ENCODE measurements around the gene DEFB112. TPM values are rescaled to one million over a fixed set of nuclear protein-coding genes. Genes with fewer than 3 reads are reported as not detected.

Gene DEFB112
- not detected for total RNA-seq

- FAIRE-seq = no peak
These were observed at the start of gene DEFB112 for GRCh38 chr6:50049829-50050228. Gene DEFB112 (minus strand): TSS chr6:50049929. CDS start chr6:50049869, 60 bp downstream.

GRCh38 chr6:50098641-50098993, 48.9 kb upstream of the DEFB112 start:
- FAIRE-seq (no peak), DNase-seq (ENCODE audit: low spot score in 2 of 2) (no peak)

More at GRCh38 chr6:50049829-50050228, at the start of gene DEFB112:
- no peak for DNase-seq (ENCODE audit: low spot score in 2 of 2)

- FAIRE-seq (no peak), DNase-seq (ENCODE audit: low spot score in 2 of 2) (no peak)
These were observed 48.4 kb upstream of the DEFB112 start for GRCh38 chr6:50097966-50098640.

- FAIRE-seq = no peak
- no peak for DNase-seq (ENCODE audit: low spot score in 2 of 2)
These were observed 46.6 kb upstream of the DEFB112 start for GRCh38 chr6:50096296-50096695.

- FAIRE-seq = no peak
These were observed 44.2 kb upstream of the DEFB112 start for GRCh38 chr6:50093938-50094272.

GRCh38 chr6:50093116-50093937, 43.6 kb upstream of the DEFB112 start:
- FAIRE-seq (no peak), DNase-seq (ENCODE audit: low spot score in 2 of 2) (no peak)

More at GRCh38 chr6:50093938-50094272, 44.2 kb upstream of the DEFB112 start:
- no peak for DNase-seq (ENCODE audit: low spot score in 2 of 2)

- FAIRE-seq (no peak), DNase-seq (ENCODE audit: low spot score in 2 of 2) (no peak)
These were observed 41.9 kb upstream of the DEFB112 start for GRCh38 chr6:50091641-50092040.

GRCh38 chr6:50089911-50090310, 40.2 kb upstream of the DEFB112 start:
- FAIRE-seq (no peak), DNase-seq (ENCODE audit: low spot score in 2 of 2) (no peak)

- DNase-seq (ENCODE audit: low spot score in 2 of 2) (no peak), FAIRE-seq (no peak)
These were observed 37.7 kb upstream of the DEFB112 start for GRCh38 chr6:50087231-50087954.

GRCh38 chr6:50077385-50077784, 27.7 kb upstream of the DEFB112 start:
- no peak for DNase-seq (ENCODE audit: low spot score in 2 of 2)
- FAIRE-seq = no peak

GRCh38 chr6:50076431-50076830, 26.7 kb upstream of the DEFB112 start:
- FAIRE-seq (no peak), DNase-seq (ENCODE audit: low spot score in 2 of 2) (no peak)

- DNase-seq (ENCODE audit: low spot score in 2 of 2) = no peak
- no peak for FAIRE-seq
These were observed 22.2 kb upstream of the DEFB112 start for GRCh38 chr6:50071921-50072320.

- DNase-seq (ENCODE audit: low spot score in 2 of 2) = no peak
- no peak for FAIRE-seq
These were observed 20.4 kb upstream of the DEFB112 start for GRCh38 chr6:50070101-50070500.

- FAIRE-seq = no peak
- DNase-seq (ENCODE audit: low spot score in 2 of 2) = no peak
These were observed 12.3 kb upstream of the DEFB112 start for GRCh38 chr6:50062051-50062450.

GRCh38 chr6:50056242-50056641, 6.5 kb upstream of the DEFB112 start:
- DNase-seq (ENCODE audit: low spot score in 2 of 2) (no peak), FAIRE-seq (no peak)

GRCh38 chr6:50047026-50047425, 2.7 kb downstream of the DEFB112 start:
- FAIRE-seq (no peak), DNase-seq (ENCODE audit: low spot score in 2 of 2) (no peak)

GRCh38 chr6:50030777-50031562, 18.8 kb downstream of the DEFB112 start:
- DNase-seq (ENCODE audit: low spot score in 2 of 2) = no peak
- no peak for FAIRE-seq

GRCh38 chr6:50030350-50030749, 19.4 kb downstream of the DEFB112 start:
- DNase-seq (ENCODE audit: low spot score in 2 of 2) (no peak), FAIRE-seq (no peak)

GRCh38 chr6:50025258-50025657, 24.5 kb downstream of the DEFB112 start:
- FAIRE-seq = no peak
- no peak for DNase-seq (ENCODE audit: low spot score in 2 of 2)

- FAIRE-seq = no peak
These were observed 27.8 kb downstream of the DEFB112 start, which contains the start of gene DEFB110 for GRCh38 chr6:50021894-50022293. Gene DEFB110 (minus strand): TSS chr6:50021994. CDS start chr6:50021935, 59 bp downstream.

More at GRCh38 chr6:50021894-50022293, 27.8 kb downstream of the DEFB112 start, which contains the start of gene DEFB110:
- DNase-seq (ENCODE audit: low spot score in 2 of 2) = no peak

Measured in frontal cortex (tissue), 4 donors.